KMS-11 (cell line): Measurements from ENCODE around the gene CLEC17A.
"Not testable (repeated sequence)": the region's sequence is repeated elsewhere in the genome, so short reads cannot be mapped to it uniquely, and the experiment has no call there.

Source experiments
- H2AFZ ChIP-seq: fragments of 200-600 bp; sonication (generic); 2 replicates; pipeline ENCODE4 v1.6.1; 2016; ENCODE audit warnings: antibody characterized with exemption, mixed run types, low read depth
- H3K27ac ChIP-seq: fragments of 200-600 bp; sonication (generic); 2 replicates; pipeline ENCODE4 v1.6.1; 2016; ENCODE audit warnings: mild to moderate bottlenecking, mixed run types
- H3K27me3 ChIP-seq: fragments of 200-600 bp; sonication (generic); 2 replicates; pipeline ENCODE4 v1.6.1; 2017; ENCODE audit warnings: mild to moderate bottlenecking, low read depth, mixed run types, moderate library complexity; ENCODE audit not compliant: insufficient read depth
- H3K36me3 ChIP-seq: fragments of 200-600 bp; sonication (generic); 2 replicates; pipeline ENCODE4 v1.6.1; 2017; ENCODE audit warnings: mild to moderate bottlenecking, mixed run types; ENCODE audit not compliant: insufficient read depth
- H3K4me1 ChIP-seq: fragments of 200-600 bp; sonication (generic); 2 replicates; pipeline ENCODE4 v1.6.1; 2016; ENCODE audit warnings: mild to moderate bottlenecking, low read depth, mixed run types; ENCODE audit not compliant: poor library complexity, severe bottlenecking
- H3K4me2 ChIP-seq: fragments of 200-600 bp; sonication (generic); 2 replicates; pipeline ENCODE4 v1.7.0; 2016; ENCODE audit warnings: mild to moderate bottlenecking, mixed run types
- H3K4me3 ChIP-seq: fragments of 200-600 bp; sonication (generic); IDR thresholded peaks from 2 replicates; pipeline ENCODE4 v1.6.1; 2017; ENCODE audit warnings: low read depth, low read length, mixed read lengths; ENCODE audit not compliant: insufficient read depth
- H3K79me2 ChIP-seq: fragments of 200-600 bp; sonication (generic); 2 replicates; pipeline ENCODE4 v1.6.1; 2016; ENCODE audit warnings: low read depth, mixed run types; ENCODE audit not compliant: insufficient read depth
- H3K9ac ChIP-seq: fragments of 200-600 bp; sonication (generic); 2 replicates; pipeline ENCODE4 v1.6.1; 2016; ENCODE audit warnings: mild to moderate bottlenecking, mixed run types
- H4K20me1 ChIP-seq: fragments of 200-600 bp; sonication (generic); 2 replicates; pipeline ENCODE4 v1.6.1; 2016; ENCODE audit warnings: mild to moderate bottlenecking, mixed run types; ENCODE audit not compliant: insufficient read depth
- TF ChIP-seq, protein P1 (sequence below): fragments of 200-600 bp; sonication (generic); conservative IDR thresholded peaks from 2 replicates; pipeline ENCODE4 v1.6.1; 2017; ENCODE audit warnings: low read depth, mild to moderate bottlenecking, antibody characterized with exemption, low read length, moderate library complexity, mixed read lengths

The CLEC17A gene

DNA sequence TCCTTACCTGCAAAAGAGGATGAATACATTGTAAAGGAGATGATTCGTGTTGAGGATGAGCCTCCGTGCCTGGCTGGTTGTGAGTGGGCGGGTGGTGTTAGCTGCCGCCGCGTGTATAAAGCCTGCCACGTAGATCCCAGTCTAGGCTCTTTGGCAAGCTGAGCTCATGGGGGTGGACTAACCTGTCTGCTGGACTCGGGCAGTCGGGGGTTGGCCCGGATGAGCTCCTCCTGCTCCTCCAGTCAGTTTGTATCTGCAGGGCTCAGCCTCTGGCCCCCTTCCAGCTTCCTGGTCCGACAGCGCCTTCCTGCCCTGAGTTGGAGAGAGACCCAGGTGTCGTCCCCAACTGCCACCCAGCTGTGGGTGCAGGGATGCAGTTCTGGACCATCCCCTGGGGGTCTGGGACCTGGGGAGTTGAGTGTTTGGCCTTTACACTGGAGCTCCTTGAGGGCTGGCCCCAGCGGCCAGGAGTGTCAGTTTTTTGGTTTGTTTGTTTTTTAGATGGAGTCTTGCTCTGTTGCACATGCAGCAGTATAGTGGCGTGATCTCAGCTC lies 32.6 kb upstream of the CLEC17A start:
- no peak overlapping the region for H3K4me3 ChIP-seq
- no peak overlapping the region for H3K27ac ChIP-seq
- TF ChIP-seq, protein P1, sequence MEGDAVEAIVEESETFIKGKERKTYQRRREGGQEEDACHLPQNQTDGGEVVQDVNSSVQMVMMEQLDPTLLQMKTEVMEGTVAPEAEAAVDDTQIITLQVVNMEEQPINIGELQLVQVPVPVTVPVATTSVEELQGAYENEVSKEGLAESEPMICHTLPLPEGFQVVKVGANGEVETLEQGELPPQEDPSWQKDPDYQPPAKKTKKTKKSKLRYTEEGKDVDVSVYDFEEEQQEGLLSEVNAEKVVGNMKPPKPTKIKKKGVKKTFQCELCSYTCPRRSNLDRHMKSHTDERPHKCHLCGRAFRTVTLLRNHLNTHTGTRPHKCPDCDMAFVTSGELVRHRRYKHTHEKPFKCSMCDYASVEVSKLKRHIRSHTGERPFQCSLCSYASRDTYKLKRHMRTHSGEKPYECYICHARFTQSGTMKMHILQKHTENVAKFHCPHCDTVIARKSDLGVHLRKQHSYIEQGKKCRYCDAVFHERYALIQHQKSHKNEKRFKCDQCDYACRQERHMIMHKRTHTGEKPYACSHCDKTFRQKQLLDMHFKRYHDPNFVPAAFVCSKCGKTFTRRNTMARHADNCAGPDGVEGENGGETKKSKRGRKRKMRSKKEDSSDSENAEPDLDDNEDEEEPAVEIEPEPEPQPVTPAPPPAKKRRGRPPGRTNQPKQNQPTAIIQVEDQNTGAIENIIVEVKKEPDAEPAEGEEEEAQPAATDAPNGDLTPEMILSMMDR = no peak
- H3K36me3 ChIP-seq = no peaks in the 10 kb centered on the region
- H3K9ac ChIP-seq = no peak overlapping the region
- no peak overlapping the region for H3K4me2 ChIP-seq
- H3K4me1 ChIP-seq = peaks cover 10% of the 10 kb centered on the region
- H3K27me3 ChIP-seq = no peaks in the 10 kb centered on the region
- H2AFZ ChIP-seq = no peak overlapping the region
- no peaks in the 10 kb centered on the region for H4K20me1 ChIP-seq
- H3K79me2 ChIP-seq = no peaks in the 10 kb centered on the region; the same call in 1 of the 2 replicates

- H3K36me3 ChIP-seq, H3K9ac ChIP-seq, H3K4me3 ChIP-seq, H3K4me2 ChIP-seq, H2AFZ ChIP-seq, H3K27me3 ChIP-seq, H4K20me1 ChIP-seq, H3K79me2 ChIP-seq, H3K27ac ChIP-seq: not testable (repeated sequence)
- peaks cover 14% of the 10 kb centered on the region for H3K4me1 ChIP-seq
These were observed 31.5 kb upstream of the CLEC17A start for GRCh38 chr19:14551134-14552005.

- not testable (repeated sequence) for H2AFZ ChIP-seq, H3K9ac ChIP-seq, H3K27ac ChIP-seq, H4K20me1 ChIP-seq, H3K79me2 ChIP-seq, H3K27me3 ChIP-seq, H3K4me2 ChIP-seq, H3K36me3 ChIP-seq, H3K4me3 ChIP-seq
- peaks cover 15% of the 10 kb centered on the region for H3K4me1 ChIP-seq
These were observed 30.9 kb upstream of the CLEC17A start for GRCh38 chr19:14552006-14552360.

GRCh38 chr19:14553042-14553938 lies 29.6 kb upstream of the CLEC17A start:
- H3K4me1 ChIP-seq = peaks cover 15% of the 10 kb centered on the region

DNA sequence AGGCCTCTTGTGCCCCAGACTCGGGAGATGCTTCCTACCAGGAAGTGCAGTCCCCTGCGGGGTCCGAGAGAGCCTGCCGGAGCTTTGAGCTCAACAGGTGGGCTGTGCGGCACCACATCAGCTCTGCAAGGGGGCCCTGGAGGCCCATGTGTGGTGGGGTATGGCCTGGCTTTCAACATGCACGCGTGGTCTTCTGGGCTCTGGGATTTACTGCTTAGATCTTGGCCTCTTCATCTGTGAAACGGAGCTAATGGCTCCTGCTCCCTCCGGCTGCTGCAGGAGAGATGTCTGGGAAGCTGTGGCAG lies 29.0 kb upstream of the CLEC17A start:
- H3K79me2 ChIP-seq = no peaks in the 10 kb centered on the region; the same call in 1 of the 2 replicates
- no peak overlapping the region for H3K4me3 ChIP-seq
- no peak overlapping the region for H2AFZ ChIP-seq
- H3K27ac ChIP-seq = no peak overlapping the region
- H4K20me1 ChIP-seq = no peaks in the 10 kb centered on the region
- no peaks in the 10 kb centered on the region for H3K27me3 ChIP-seq
- peaks cover 15% of the 10 kb centered on the region for H3K4me1 ChIP-seq
- no peaks in the 10 kb centered on the region for H3K36me3 ChIP-seq
- H3K4me2 ChIP-seq = no peak overlapping the region
- TF ChIP-seq, protein P1 = no peak
- no peak overlapping the region for H3K9ac ChIP-seq

More at GRCh38 chr19:14553042-14553938, 29.6 kb upstream of the CLEC17A start:
- H3K36me3 ChIP-seq = no peaks in the 10 kb centered on the region
- H3K4me3 ChIP-seq = no peak overlapping the region
- H2AFZ ChIP-seq = no peak overlapping the region
- H3K27me3 ChIP-seq = no peaks in the 10 kb centered on the region
- no peaks in the 10 kb centered on the region for H4K20me1 ChIP-seq
- no peak overlapping the region for H3K9ac ChIP-seq
- H3K79me2 ChIP-seq = no peaks in the 10 kb centered on the region; the same call in 1 of the 2 replicates
- TF ChIP-seq, protein P1 = no peak
- H3K4me2 ChIP-seq = no peak overlapping the region
- H3K27ac ChIP-seq = no peak overlapping the region
